ENCODE data around the gene RAB17.
A peak's percentile ranks its signal among the peaks of the same experiment; 100 is the strongest.

The RAB17 gene

GRCh38 chr2:237575869-237576862, 14.4 kb downstream of the RAB17 start:
- DNase-seq, result no peak

GRCh38 chr2:237574894-237575868, 15.4 kb downstream of the RAB17 start:
- DNase-seq, result no peak

- no peak for DNase-seq
These were observed 16.1 kb downstream of the RAB17 start for GRCh38 chr2:237574467-237574866.

- no peak for DNase-seq
These were observed 16.7 kb downstream of the RAB17 start for GRCh38 chr2:237573721-237574415.

- DNase-seq, result no peak
These were observed 17.8 kb downstream of the RAB17 start for GRCh38 chr2:237572742-237573101.

GRCh38 chr2:237572021-237572741, 18.4 kb downstream of the RAB17 start:
- DNase-seq, result peak; percentile 60

GRCh38 chr2:237571551-237571950, 19.0 kb downstream of the RAB17 start:
- no peak for DNase-seq

- no peak for DNase-seq
These were observed 19.7 kb downstream of the RAB17 start for GRCh38 chr2:237570776-237571335.

GRCh38 chr2:237569896-237570295, 20.6 kb downstream of the RAB17 start:
- DNase-seq, result no peak

GRCh38 chr2:237569041-237569440, 21.5 kb downstream of the RAB17 start:
- DNase-seq, result no peak

- DNase-seq, result no peak
These were observed 22.3 kb downstream of the RAB17 start for GRCh38 chr2:237568121-237568660.

- DNase-seq, result no peak
These were observed 23.1 kb downstream of the RAB17 start for GRCh38 chr2:237567276-237568029.

- no peak for DNase-seq
These were observed 23.9 kb downstream of the RAB17 start, which contains the start of gene PRLH for GRCh38 chr2:237566401-237567235. TSS of gene PRLH (plus strand) at chr2:237566574. CDS start at chr2:237566574, 0 bp downstream.

- no peak for DNase-seq
These were observed 24.6 kb downstream of the RAB17 start for GRCh38 chr2:237565974-237566373.

- DNase-seq, result no peak
These were observed 25.9 kb downstream of the RAB17 start for GRCh38 chr2:237564526-237565131.

GRCh38 chr2:237563816-237564215, 26.7 kb downstream of the RAB17 start:
- no peak for DNase-seq

GRCh38 chr2:237561221-237561620, 29.3 kb downstream of the RAB17 start:
- DNase-seq, result no peak

- DNase-seq, result no peak
These were observed 31.4 kb downstream of the RAB17 start for GRCh38 chr2:237558961-237559641.

- no peak for DNase-seq
These were observed 32.9 kb downstream of the RAB17 start for GRCh38 chr2:237557633-237558015.
